Tibial nerve (tissue), 4 donors: ENCODE results near the gene FRMPD2. TPM values are rescaled to one million over a fixed set of nuclear protein-coding genes. Genes with fewer than 3 reads are reported as not detected.

Source experiments
- DNase-seq, 2 donors: peaks; one replicate each; pipeline ENCODE4 v3.0.0-alpha.2; 2019; ENCODE audit warnings: low spot score in 2 of 2
- H3K27ac ChIP-seq, 4 donors: fragments of 200-600 bp; sonication (generic) in 3 of 4; one replicate each; pipeline ENCODE4 v1.5.1; 2017 to 2019; ENCODE audit warnings: mild to moderate bottlenecking in 1 of 4
- H3K27me3 ChIP-seq, 2 donors: fragments of 200-600 bp; sonication (generic) in 1 of 2; one replicate each; pipeline versions ENCODE4 v1.5.1 to v1.6.0; 2017 to 2019
- H3K36me3 ChIP-seq, 3 donors: fragments of 200-600 bp; sonication (generic); one replicate each; pipeline ENCODE4 v1.5.1; 2018 to 2019
- H3K4me1 ChIP-seq, 4 donors: fragments of 200-600 bp; sonication (generic) in 3 of 4; one replicate each; pipeline ENCODE4 v1.5.1; 2017 to 2019
- H3K4me3 ChIP-seq, 4 donors: fragments of 200-600 bp; sonication (generic) in 3 of 4; one replicate each; pipeline ENCODE4 v1.5.1; 2017 to 2019; ENCODE audit warnings: mild to moderate bottlenecking in 1 of 4, moderate library complexity in 1 of 4
- H3K9me3 ChIP-seq, 4 donors: fragments of 200-600 bp; sonication (generic) in 3 of 4; one replicate each; pipeline ENCODE4 v1.5.1; 2017 to 2019
- CTCF ChIP-seq, 5 experiments: fragments of 200-600 bp in 3 of 5; fragments of 450-650 bp in 2 of 5; sonication (generic) in 3 of 5; IDR thresholded peaks; one replicate each; pipeline ENCODE4 v1.5.1; 2016 to 2019; ENCODE audit warnings: antibody characterized with exemption in 5 of 5, mild to moderate bottlenecking in 3 of 5, moderate library complexity in 2 of 5
- EP300 ChIP-seq, 2 donors: sonication (generic); formaldehyde crosslinking; IDR thresholded peaks; one replicate each; pipeline ENCODE4 v1.6.1; 2017; ENCODE audit warnings: antibody characterized with exemption in 2 of 2, mild to moderate bottlenecking in 1 of 2
- POLR2A ChIP-seq, 2 donors: fragments of 450-650 bp; IDR thresholded peaks; one replicate each; pipeline ENCODE4 v1.6.1; 2017; ENCODE audit warnings: antibody characterized with exemption in 2 of 2, mild to moderate bottlenecking in 2 of 2, moderate library complexity in 2 of 2
- WGBS, 2 donors: methylation state at CpG; one replicate each; pipeline ENCODE4 v1.1.5; 2018; 5-methylcytosine and 5-hydroxymethylcytosine counted together
- total RNA-seq, 4 donors: library from RNA; depleted of rRNA; stranded (reverse); fragments of >200 nt; gene quantifications; one replicate each; pipeline ENCODE4 v1.1.0, GENCODE V29; 2016

Gene FRMPD2
- total RNA-seq, 4 donors from 2014 or later: 0.21 TPM; not detected in 3

GRCh38 chr10:48237259-48238250 lies 36.9 kb downstream of the FRMPD2 start:
- Histone ChIP-seq H3K27ac (no peak overlapping the region), H3K4me1 (no peaks in the 10 kb centered on the region), H3K4me3 (no peak overlapping the region), H3K27me3 (no peaks in the 10 kb centered on the region), H3K36me3 (no peaks in the 10 kb centered on the region), H3K9me3 (no peaks in the 10 kb centered on the region)
- TF ChIP-seq POLR2A (IDR thresholded peaks at IDR 0.05) (no peak), CTCF (IDR thresholded peaks at IDR 0.05) (no peak), EP300 (IDR thresholded peaks at IDR 0.05) (no peak)
- no peak for DNase-seq
- 93% methylated on average over 16 of the region's 16 CpGs for WGBS, 2 donors

GRCh38 chr10:48236199-48236621 lies 38.3 kb downstream of the FRMPD2 start:
- Histone ChIP-seq H3K27ac (no peak overlapping the region), H3K27me3 (no peaks in the 10 kb centered on the region), H3K4me3 (no peak overlapping the region), H3K36me3 (no peaks in the 10 kb centered on the region), H3K9me3 (no peaks in the 10 kb centered on the region), H3K4me1 (no peaks in the 10 kb centered on the region)
- WGBS, 2 donors: 70 to 75% methylated on average over 6 of the region's 6 CpGs
- TF ChIP-seq CTCF (IDR thresholded peaks at IDR 0.05) (no peak), POLR2A (IDR thresholded peaks at IDR 0.05) (no peak), EP300 (IDR thresholded peaks at IDR 0.05) (no peak)
- no peak for DNase-seq

GRCh38 chr10:48235501-48235900 lies 39.0 kb downstream of the FRMPD2 start:
- Histone ChIP-seq H3K27me3 (no peaks in the 10 kb centered on the region), H3K36me3 (no peaks in the 10 kb centered on the region), H3K4me1 (no peaks in the 10 kb centered on the region), H3K27ac (no peak overlapping the region), H3K4me3 (no peak overlapping the region), H3K9me3 (no peaks in the 10 kb centered on the region)
- no peak for DNase-seq
- WGBS, 2 donors: 74 to 84% methylated on average over 4 of the region's 4 CpGs
- no peak for TF ChIP-seq CTCF (IDR thresholded peaks at IDR 0.05)
- TF ChIP-seq POLR2A (IDR thresholded peaks at IDR 0.05): no peak
- no peak for TF ChIP-seq EP300 (IDR thresholded peaks at IDR 0.05)

- Histone ChIP-seq H3K9me3 (no peaks in the 10 kb centered on the region), H3K27ac (no peak overlapping the region), H3K4me3 (no peak overlapping the region), H3K27me3 (no peaks in the 10 kb centered on the region), H3K4me1 (no peaks in the 10 kb centered on the region), H3K36me3 (no peaks in the 10 kb centered on the region)
- WGBS, 2 donors: 78 to 91% methylated on average over 4 of the region's 4 CpGs
- TF ChIP-seq POLR2A (IDR thresholded peaks at IDR 0.05) (no peak), CTCF (IDR thresholded peaks at IDR 0.05) (no peak), EP300 (IDR thresholded peaks at IDR 0.05) (no peak)
- no peak for DNase-seq
These were observed 39.7 kb downstream of the FRMPD2 start for GRCh38 chr10:48234787-48235186.

- DNase-seq: no peak
- no peaks in the 10 kb centered on the region for H3K4me1 ChIP-seq
- whole genome bisulfite sequencing, 2 donors: 31 to 39% methylated on average over 1 of the region's 1 CpG
- H3K27ac ChIP-seq: no peak overlapping the region
- H3K36me3 ChIP-seq: no peaks in the 10 kb centered on the region
- H3K27me3 ChIP-seq: no peaks in the 10 kb centered on the region
- no peak overlapping the region for H3K4me3 ChIP-seq
- TF ChIP-seq EP300 (IDR thresholded peaks at IDR 0.05): no peak
- TF ChIP-seq CTCF (IDR thresholded peaks at IDR 0.05): no peak
- no peak for TF ChIP-seq POLR2A (IDR thresholded peaks at IDR 0.05)
- no peaks in the 10 kb centered on the region for H3K9me3 ChIP-seq
These were observed 40.2 kb downstream of the FRMPD2 start for GRCh38 chr10:48234295-48234694.
